ENCODE results near the gene RPL37.
"Not testable (repeated sequence)": the region's sequence is repeated elsewhere in the genome, so short reads cannot be mapped to it uniquely, and the experiment has no call there.

RPL37 gene

DNA sequence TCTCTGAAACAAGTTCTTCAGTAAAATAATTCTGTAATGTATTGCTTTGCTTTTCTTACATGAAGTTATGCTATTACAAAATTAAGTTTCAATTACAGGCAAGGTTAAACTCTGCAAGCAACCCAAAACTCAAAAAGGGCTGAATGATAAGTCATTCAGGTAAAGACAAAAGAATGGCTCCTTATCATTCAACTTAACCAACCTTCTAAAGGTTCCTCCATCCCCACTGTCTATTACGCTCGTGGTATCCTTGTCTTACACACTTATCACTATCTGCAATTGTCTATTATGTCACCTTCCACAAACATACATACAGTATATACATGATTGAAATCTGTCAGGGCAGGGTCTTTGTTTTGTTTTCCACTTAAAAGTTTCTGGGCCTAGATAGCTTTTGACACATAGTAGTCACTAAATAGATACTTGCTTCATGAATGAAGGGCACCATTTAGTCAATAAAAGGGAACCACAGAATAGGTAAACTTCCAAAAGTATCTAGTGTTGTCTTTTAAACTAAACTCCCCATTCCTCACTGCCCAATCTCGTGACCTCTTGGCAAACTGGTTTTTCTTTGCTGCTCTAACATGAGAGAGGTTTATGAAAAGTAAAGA, 6.9 kb downstream of the RPL37 start:
- no peaks in the 10 kb centered on the region for H3K9me3 ChIP-seq
- no peak overlapping the region for H3K4me3 ChIP-seq (ENCODE audit: low read depth in 1 of 2, low read length in 1 of 2)
- no peak for TF ChIP-seq CTCF (IDR thresholded peaks at IDR 0.05)
- no peak overlapping the region for H3K27ac ChIP-seq
- H3K4me1 ChIP-seq (ENCODE audit: control insufficient read depth in 1 of 2, insufficient read depth in 1 of 2, low read depth in 1 of 2, low read length in 1 of 2) = peaks cover 6 to 7% of the 10 kb centered on the region in 2 experiments
- no peaks in the 10 kb centered on the region for H3K27me3 ChIP-seq
- H3K36me3 ChIP-seq = peaks cover 76% of the 10 kb centered on the region

DNA sequence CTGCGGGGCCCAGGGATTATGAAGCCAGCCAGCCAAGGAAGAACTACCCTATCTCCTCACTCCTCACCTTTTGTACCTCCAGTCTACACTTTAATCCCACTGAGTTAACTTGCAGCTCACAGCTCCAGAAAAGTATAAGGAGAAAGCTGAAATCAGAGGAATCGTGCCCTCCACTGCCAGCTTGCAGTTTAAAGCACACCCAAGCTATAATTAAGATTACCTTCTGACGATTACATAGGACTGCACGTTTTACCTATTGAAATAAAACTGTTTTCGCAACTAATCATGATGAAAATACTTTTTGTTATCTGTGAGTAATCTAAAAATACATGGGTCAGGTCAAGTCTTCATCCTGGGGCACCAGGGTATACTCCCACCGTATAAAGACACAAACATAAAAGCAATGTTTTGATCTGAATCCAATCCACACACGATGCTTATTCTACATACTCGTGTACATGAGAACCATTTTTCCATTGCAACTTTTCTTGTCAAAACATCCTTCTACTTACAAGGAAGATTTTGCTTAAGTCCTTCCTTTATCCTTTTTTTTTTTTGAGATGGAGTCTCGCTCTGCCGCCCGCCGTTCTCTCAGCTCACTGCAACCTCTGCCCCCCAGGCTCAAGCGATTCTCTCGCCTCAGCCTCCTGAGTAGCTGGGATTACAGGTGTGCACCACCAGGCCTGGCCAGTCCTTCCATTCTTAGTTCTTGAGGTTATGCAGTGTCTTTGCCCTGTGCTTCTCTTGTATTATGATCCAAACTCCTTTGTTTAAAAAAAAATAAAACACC, 7.6 kb downstream of the RPL37 start:
- no peak overlapping the region for H3K4me3 ChIP-seq (ENCODE audit: low read depth in 1 of 2, low read length in 1 of 2)
- H3K4me1 ChIP-seq (ENCODE audit: control insufficient read depth in 1 of 2, insufficient read depth in 1 of 2, low read depth in 1 of 2, low read length in 1 of 2) = peaks cover 0 to 5% of the 10 kb centered on the region in 2 experiments
- H3K9me3 ChIP-seq = no peaks in the 10 kb centered on the region
- TF ChIP-seq CTCF (IDR thresholded peaks at IDR 0.05) = no peak
- peaks cover 69% of the 10 kb centered on the region for H3K36me3 ChIP-seq
- H3K27ac ChIP-seq = no peak overlapping the region
- no peaks in the 10 kb centered on the region for H3K27me3 ChIP-seq

- Histone ChIP-seq H3K36me3 (peaks cover 61% of the 10 kb centered on the region), H3K4me3 (ENCODE audit: low read depth in 1 of 2, low read length in 1 of 2) (no peak overlapping the region)
Measured at GRCh38 chr5:40826489-40827187, 8.4 kb downstream of the RPL37 start.

GRCh38 chr5:40825461-40826043, 9.5 kb downstream of the RPL37 start:
- not testable (repeated sequence) for H3K27ac ChIP-seq, H3K27me3 ChIP-seq
- peaks cover 50% of the 10 kb centered on the region for H3K36me3 ChIP-seq

More at GRCh38 chr5:40826489-40827187, 8.4 kb downstream of the RPL37 start:
- Histone ChIP-seq H3K27ac (no peak overlapping the region), H3K9me3 (no peaks in the 10 kb centered on the region), H3K27me3 (no peaks in the 10 kb centered on the region), H3K4me1 (ENCODE audit: control insufficient read depth in 1 of 2, insufficient read depth in 1 of 2, low read depth in 1 of 2, low read length in 1 of 2) (peaks cover 0 to 5% of the 10 kb centered on the region in 2 experiments)
- TF ChIP-seq CTCF (IDR thresholded peaks at IDR 0.05) = no peak

GRCh38 chr5:40823459-40823858, 11.6 kb downstream of the RPL37 start:
- H3K9me3 ChIP-seq = no peaks in the 10 kb centered on the region
- H3K36me3 ChIP-seq = peaks cover 29% of the 10 kb centered on the region

More at GRCh38 chr5:40825461-40826043, 9.5 kb downstream of the RPL37 start:
- H3K4me3 ChIP-seq (ENCODE audit: low read depth in 1 of 2, low read length in 1 of 2); H3K9me3 ChIP-seq; H3K4me1 ChIP-seq (ENCODE audit: control insufficient read depth in 1 of 2, insufficient read depth in 1 of 2, low read depth in 1 of 2, low read length in 1 of 2): not testable (repeated sequence)

More at GRCh38 chr5:40823459-40823858, 11.6 kb downstream of the RPL37 start:
- Histone ChIP-seq H3K4me3 (ENCODE audit: low read depth in 1 of 2, low read length in 1 of 2) (no peak overlapping the region), H3K27me3 (no peaks in the 10 kb centered on the region), H3K27ac (no peak overlapping the region), H3K4me1 (ENCODE audit: control insufficient read depth in 1 of 2, insufficient read depth in 1 of 2, low read depth in 1 of 2, low read length in 1 of 2) (peaks cover 0 to 5% of the 10 kb centered on the region in 2 experiments)
- TF ChIP-seq CTCF (IDR thresholded peaks at IDR 0.05) = no peak
